HG02938 (cell line): ENCODE measurements around the gene ABCA1.
"Not testable (repeated sequence)": the region's sequence is repeated elsewhere in the genome, so short reads cannot be mapped to it uniquely, and the experiment has no call there.

ENCODE experiments used
- ATAC-seq: cut with Tn5 transposase; IDR thresholded peaks from one replicate; pipeline ENCODE4 v1.9.1; 2021; ENCODE audit warnings: mild to moderate bottlenecking, moderate library complexity; ENCODE audit not compliant: unreplicated experiment

ABCA1 gene

GRCh38 chr9:104774831-104775573 lies 153.0 kb downstream of the ABCA1 start:
- peak; percentile 96 for ATAC-seq

GRCh38 chr9:104774132-104774531 lies 153.8 kb downstream of the ABCA1 start:
- no peak for ATAC-seq

- no peak for ATAC-seq
Measured at GRCh38 chr9:104772714-104773510, 155.0 kb downstream of the ABCA1 start.

- peak; percentile 58 for ATAC-seq
Measured at GRCh38 chr9:104769655-104770054, 158.3 kb downstream of the ABCA1 start.

GRCh38 chr9:104769029-104769428 lies 158.9 kb downstream of the ABCA1 start:
- not testable (repeated sequence) for ATAC-seq

GRCh38 chr9:104767507-104767906 lies 160.4 kb downstream of the ABCA1 start:
- ATAC-seq = no peak

- ATAC-seq = no peak
Measured at GRCh38 chr9:104766025-104766424, 161.9 kb downstream of the ABCA1 start.

- ATAC-seq = peak; percentile 28
Measured at GRCh38 chr9:104765138-104765537, 162.8 kb downstream of the ABCA1 start.

GRCh38 chr9:104758974-104759373 lies 169.0 kb downstream of the ABCA1 start:
- ATAC-seq = no peak

- ATAC-seq = peak; percentile 23
Measured at GRCh38 chr9:104750185-104750767, 177.7 kb downstream of the ABCA1 start.

- ATAC-seq = peak; percentile 2
Measured at GRCh38 chr9:104748359-104749031, 179.5 kb downstream of the ABCA1 start.

GRCh38 chr9:104747565-104748358 lies 180.2 kb downstream of the ABCA1 start, which contains the start of gene NIPSNAP3A:
TSS of gene NIPSNAP3A (plus strand) at chr9:104747683. CDS start at chr9:104747793, 110 bp downstream.
- peak; percentile 83 for ATAC-seq

- no peak for ATAC-seq
Measured at GRCh38 chr9:104747245-104747564, 180.8 kb downstream of the ABCA1 start.

GRCh38 chr9:104746798-104747197 lies 181.2 kb downstream of the ABCA1 start:
- no peak for ATAC-seq

GRCh38 chr9:104746285-104746684 lies 181.7 kb downstream of the ABCA1 start:
- ATAC-seq = no peak

- no peak for ATAC-seq
Measured at GRCh38 chr9:104745852-104746251, 182.1 kb downstream of the ABCA1 start.

GRCh38 chr9:104743376-104743985 lies 184.5 kb downstream of the ABCA1 start:
- peak; percentile 48 for ATAC-seq

- ATAC-seq = no peak
Measured at GRCh38 chr9:104740621-104741020, 187.3 kb downstream of the ABCA1 start.

GRCh38 chr9:104738452-104738851 lies 189.5 kb downstream of the ABCA1 start:
- no peak for ATAC-seq
